Common myeloid progenitor, CD34-positive (primary cell): ENCODE data around the gene GEMIN7.

Source experiments
- CTCF ChIA-PET: fragments of 350-600 bp; sonication (Branson Sonifier 250); formaldehyde crosslinking; loops from one replicate; lab custom pipeline; 2021; ENCODE audit warnings: antibody characterized with exemption; lab: Charles Lee
- POLR2A ChIA-PET: fragments of 350-600 bp; sonication (Branson Sonifier 250); formaldehyde crosslinking; loops from one replicate; lab custom pipeline; 2021; ENCODE audit warnings: antibody characterized with exemption; lab: Charles Lee
- DNase-seq, 3 donors: peaks; one replicate each; pipeline versions ENCODE4 v3.0.0 to v3.0.0-alpha.2; 2013
- H3K27ac ChIP-seq, 2 experiments: 1 replicate in 1 of 2; 2 replicates in 1 of 2; pipeline ENCODE4 v1.7.0; 2013; ENCODE audit warnings: inconsistent platforms in 2 of 2, low read length in 2 of 2, mild to moderate bottlenecking in 2 of 2, low read depth in 1 of 2, moderate library complexity in 1 of 2; ENCODE audit not compliant: severe bottlenecking in 2 of 2, insufficient read depth in 1 of 2, poor library complexity in 1 of 2
- H3K27me3 ChIP-seq, 5 experiments: replicated peaks in 2 of 5; 1 replicate in 3 of 5; 2 replicates in 2 of 5; pipeline versions ENCODE4 v1.6.1 to v1.7.0; 2013; ENCODE audit warnings: low read length in 4 of 5, mild to moderate bottlenecking in 2 of 5, moderate library complexity in 2 of 5, inconsistent platforms in 1 of 5; ENCODE audit not compliant: insufficient read depth in 5 of 5, control insufficient read depth in 4 of 5
- H3K36me3 ChIP-seq, 4 experiments: 1 replicate in 2 of 4; 2 replicates in 2 of 4; pipeline versions ENCODE4 v1.6.1 to v1.7.0; 2013; ENCODE audit warnings: low read length in 3 of 4, control low read depth in 1 of 4, mild to moderate bottlenecking in 1 of 4; ENCODE audit not compliant: control insufficient read depth in 4 of 4, insufficient read depth in 4 of 4
- H3K4me1 ChIP-seq, 4 experiments: 1 replicate in 3 of 4; 2 replicates in 1 of 4; pipeline versions ENCODE4 v1.6.1 to v1.7.1; 2013; ENCODE audit warnings: low read length in 3 of 4, mild to moderate bottlenecking in 3 of 4, control low read depth in 1 of 4, inconsistent platforms in 1 of 4, moderate library complexity in 1 of 4; ENCODE audit not compliant: control insufficient read depth in 4 of 4, insufficient read depth in 4 of 4; ENCODE audit errors: control extremely low read depth in 1 of 4
- H3K4me3 ChIP-seq, 7 experiments: 1 replicate in 4 of 7; 2 replicates in 3 of 7; pipeline versions ENCODE4 v1.5.1 to v1.7.0; 2013; ENCODE audit warnings: mild to moderate bottlenecking in 7 of 7, low read length in 6 of 7, moderate library complexity in 6 of 7, inconsistent platforms in 2 of 7, low read depth in 2 of 7, control low read depth in 1 of 7; ENCODE audit not compliant: insufficient read depth in 4 of 7, control insufficient read depth in 1 of 7; ENCODE audit errors: extremely low read depth in 1 of 7
- H3K9me3 ChIP-seq, 5 experiments: 1 replicate in 4 of 5; 2 replicates in 1 of 5; pipeline versions ENCODE4 v1.6.1 to v1.7.1; 2013; ENCODE audit warnings: low read length in 4 of 5, mild to moderate bottlenecking in 2 of 5, inconsistent platforms in 1 of 5, low read depth in 1 of 5, moderate library complexity in 1 of 5; ENCODE audit not compliant: control insufficient read depth in 4 of 5, insufficient read depth in 2 of 5; ENCODE audit errors: control extremely low read depth in 1 of 5
- WGBS: methylation state at CpG from one replicate; pipeline ENCODE4 v1.1.5; 2013; ENCODE audit not compliant: insufficient coverage; 5-methylcytosine and 5-hydroxymethylcytosine counted together

Gene GEMIN7

DNA sequence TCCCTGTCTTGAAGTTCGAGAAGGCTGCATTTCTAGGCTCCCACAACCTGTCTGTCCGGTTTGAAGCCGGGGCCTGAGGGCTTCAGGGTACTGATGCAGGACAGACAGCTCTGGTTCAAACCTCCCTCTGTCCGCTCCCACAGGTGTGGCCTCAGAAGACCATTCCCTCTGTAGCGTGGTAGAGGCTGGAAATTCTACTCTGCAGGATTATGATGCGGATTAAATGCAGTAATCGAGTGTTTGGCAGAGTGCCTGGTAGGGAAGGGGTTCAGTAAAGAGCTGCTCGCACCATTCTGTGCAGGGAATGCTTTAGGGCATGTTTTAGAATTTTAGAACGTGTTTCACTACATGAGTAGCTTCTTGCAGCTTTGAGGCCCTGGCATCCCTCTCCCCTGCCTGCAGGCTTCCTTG, 44.4 kb downstream of the GEMIN7 start:
- ChIA-PET CTCF (interaction anchor here (1.0 to 2.6 kb wide), 4 partner anchors 8 to 23 kb away, joined by 3 to 11 read pairs (median 3); no protein-coding TSS in a partner anchor), POLR2A (no interaction called here)
- no peak overlapping the region for H3K27ac ChIP-seq
- no peaks in the 10 kb centered on the region for H3K9me3 ChIP-seq
- H3K36me3 ChIP-seq, result peaks cover 0 to 9% (median 0%) of the 10 kb centered on the region in 4 experiments
- H3K4me1 ChIP-seq, result peaks cover 3 to 46% (median 40%) of the 10 kb centered on the region in 4 experiments
- no peaks in the 10 kb centered on the region for H3K27me3 ChIP-seq
- no peak for DNase-seq
- WGBS, result 92% methylated on average over 9 of the region's 9 CpGs
- H3K4me3 ChIP-seq, result no peak overlapping the region

DNA sequence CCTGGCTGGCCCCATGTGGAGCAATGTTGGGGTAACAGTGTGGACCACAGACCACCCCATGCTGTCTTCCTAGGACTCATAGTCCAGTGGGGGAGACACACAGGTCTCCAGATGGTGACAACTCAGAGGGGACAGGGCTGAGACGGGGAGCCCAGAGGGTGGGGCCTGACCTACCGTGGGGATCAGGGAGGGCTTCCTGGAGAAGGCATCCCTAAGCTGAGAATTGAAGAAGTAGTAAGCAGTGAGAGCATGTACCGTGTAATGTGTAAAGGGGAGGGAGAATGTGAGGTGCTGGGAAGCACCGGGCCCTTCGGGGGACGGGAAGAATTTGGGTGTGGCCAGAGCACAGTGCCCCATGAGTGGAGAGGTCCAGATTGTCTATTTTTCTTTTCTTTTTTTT, 45.0 kb downstream of the GEMIN7 start:
- ChIA-PET CTCF (interaction anchor here (1.0 to 3.8 kb wide), 7 partner anchors 8 to 38 kb away, joined by 3 to 25 read pairs (median 9); partner anchors contain the start of gene PPP1R37), POLR2A (interaction anchor here (1.1 kb wide), 1 partner anchor 28 kb away, joined by 3 read pairs; no protein-coding TSS in a partner anchor)
- H3K27me3 ChIP-seq, result no peaks in the 10 kb centered on the region
- H3K27ac ChIP-seq, result no peak overlapping the region
- 100% methylated on average over 3 of the region's 6 CpGs for WGBS
- H3K36me3 ChIP-seq, result peaks cover 0 to 9% (median under 1%) of the 10 kb centered on the region in 4 experiments
- peaks cover 3 to 41% (median 34%) of the 10 kb centered on the region in 4 experiments for H3K4me1 ChIP-seq
- no peak for DNase-seq
- H3K9me3 ChIP-seq, result no peaks in the 10 kb centered on the region
- no peak overlapping the region for H3K4me3 ChIP-seq

DNA sequence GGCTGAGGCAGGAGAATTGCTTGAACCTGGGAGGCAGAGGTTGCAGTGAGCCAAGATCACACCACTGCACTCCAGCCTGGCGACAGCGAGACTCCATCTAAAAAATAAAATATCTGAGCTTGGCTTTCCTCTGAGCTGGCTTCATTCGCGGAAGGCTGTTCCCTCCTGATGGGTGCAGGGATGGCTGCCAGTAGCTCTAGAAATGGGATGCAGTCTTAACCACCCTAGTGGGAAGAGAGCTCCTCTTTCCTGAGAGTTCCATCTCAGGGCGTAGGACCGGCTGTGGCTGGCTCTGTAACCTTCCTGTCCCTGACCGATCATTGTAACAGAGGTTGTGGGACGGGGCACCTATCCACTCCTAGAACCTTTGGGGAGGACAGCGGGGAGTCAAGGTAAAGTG, 46.3 kb downstream of the GEMIN7 start:
- Histone ChIP-seq H3K36me3 (peaks cover 0 to 9% (median under 1%) of the 10 kb centered on the region in 4 experiments), H3K27ac (no peak overlapping the region), H3K4me3 (no peak overlapping the region), H3K4me1 (peaks cover 0 to 30% (median 25%) of the 10 kb centered on the region in 4 experiments), H3K9me3 (no peaks in the 10 kb centered on the region), H3K27me3 (no peaks in the 10 kb centered on the region)
- ChIA-PET CTCF (interaction anchor here (0.8 to 3.8 kb wide), 17 partner anchors 11 to 80 kb away, joined by 3 to 32 read pairs (median 5); partner anchors contain the start of genes BLOC1S3, GEMIN7, PPP1R37 and TRAPPC6A), POLR2A (no interaction called here)
- no peak for DNase-seq
- WGBS, result 86% methylated on average over 7 of the region's 9 CpGs

DNA sequence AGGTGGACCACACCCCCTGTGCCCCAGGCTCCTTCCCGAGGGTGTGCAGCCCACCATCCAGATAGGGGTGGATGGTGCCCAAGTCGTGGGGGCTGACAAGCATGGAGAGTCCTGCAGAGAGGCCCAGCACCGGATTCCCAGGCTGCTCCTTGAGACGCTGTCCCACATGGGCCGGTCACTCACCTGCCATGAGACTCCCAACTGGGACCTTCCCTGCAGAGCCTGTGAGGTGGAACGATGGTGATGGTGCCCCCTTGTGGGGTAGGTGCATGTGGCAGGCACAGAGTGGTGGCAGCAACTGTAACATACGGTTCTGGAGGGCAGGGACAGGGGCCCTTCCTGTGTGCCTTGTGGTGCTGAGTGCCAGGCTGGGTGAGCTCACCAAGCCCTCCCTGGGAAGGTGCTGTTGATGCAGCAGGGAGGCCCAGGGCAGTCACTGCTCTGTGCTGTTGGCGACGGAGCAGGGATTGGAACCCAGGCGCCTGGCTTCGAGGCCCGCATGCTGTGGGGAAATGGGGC, 47.0 kb downstream of the GEMIN7 start:
- Histone ChIP-seq H3K36me3 (peaks cover 0 to 9% (median under 1%) of the 10 kb centered on the region in 4 experiments), H3K4me1 (peaks cover 0 to 25% (median 22%) of the 10 kb centered on the region in 4 experiments), H3K27ac (no peak overlapping the region), H3K4me3 (no peak overlapping the region), H3K9me3 (no peaks in the 10 kb centered on the region), H3K27me3 (no peaks in the 10 kb centered on the region)
- ChIA-PET CTCF (interaction anchor here (0.7 to 3.8 kb wide), 22 partner anchors 9 to 80 kb away, joined by 3 to 32 read pairs (median 5); partner anchors contain the start of genes BLOC1S3, GEMIN7, PPP1R37 and TRAPPC6A), POLR2A (no interaction called here)
- DNase-seq, result peak; percentile 59 to 79 (median 72)
- WGBS, result 55% methylated on average over 11 of the region's 12 CpGs

DNA sequence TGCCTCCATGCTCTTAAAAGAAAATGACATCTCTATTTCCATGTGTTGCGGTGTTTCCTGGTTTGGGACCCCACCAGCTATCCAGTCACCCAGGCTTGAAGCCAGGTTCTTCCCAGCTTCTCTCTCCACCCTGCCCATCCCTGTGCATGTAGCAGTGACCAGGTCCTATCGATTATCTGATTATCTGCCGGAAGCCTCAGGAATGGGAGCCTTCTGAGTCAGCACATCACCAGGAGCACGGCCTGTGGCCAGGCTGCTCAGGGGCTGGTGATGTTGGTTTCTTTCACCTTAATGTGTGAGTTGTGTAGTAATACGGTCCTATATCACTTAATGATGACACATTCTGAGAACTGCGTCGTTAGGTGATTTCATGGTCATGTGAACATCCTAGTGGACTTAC, 47.6 kb downstream of the GEMIN7 start:
- Histone ChIP-seq H3K4me3 (no peak overlapping the region), H3K36me3 (peaks cover 0 to 9% (median 1%) of the 10 kb centered on the region in 4 experiments), H3K27ac (no peak overlapping the region)

DNA sequence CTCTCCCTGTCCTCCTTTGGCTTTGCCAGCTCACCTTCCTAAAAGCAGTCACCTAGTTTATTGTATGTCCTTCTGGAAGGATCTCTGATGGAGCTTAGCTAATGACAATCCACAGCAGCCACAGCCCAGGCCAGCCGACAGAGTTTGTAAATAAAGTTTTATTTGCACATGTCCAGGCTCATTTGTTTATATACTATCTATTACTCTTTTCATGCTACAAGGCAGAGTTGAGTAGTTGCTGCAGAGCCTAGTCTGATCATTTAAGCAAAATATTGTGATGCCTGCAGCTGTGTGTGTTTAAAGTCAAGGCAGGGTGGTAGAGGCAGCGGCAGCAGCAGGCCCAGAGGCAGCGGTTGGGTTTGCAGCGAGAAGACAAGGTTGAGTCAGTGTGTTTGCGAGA, 49.1 kb downstream of the GEMIN7 start:
- Histone ChIP-seq H3K36me3 (peaks cover 0 to 7% (median 2%) of the 10 kb centered on the region in 4 experiments), H3K4me1 (peaks cover 0 to 9% (median 6%) of the 10 kb centered on the region in 4 experiments), H3K27ac (no peak overlapping the region), H3K9me3 (no peaks in the 10 kb centered on the region), H3K27me3 (no peaks in the 10 kb centered on the region), H3K4me3 (no peak overlapping the region)
- WGBS, result 86% methylated on average over 4 of the region's 5 CpGs
- ChIA-PET CTCF (interaction anchor here (1.0 to 1.3 kb wide), 2 partner anchors 31 to 126 kb away, joined by 3 read pairs; no protein-coding TSS in a partner anchor), POLR2A (no interaction called here)
- DNase-seq, result no peak

More for the DNA sequence above, 47.6 kb downstream of the GEMIN7 start:
- H3K9me3 ChIP-seq, result no peaks in the 10 kb centered on the region
- DNase-seq, result no peak
- ChIA-PET POLR2A (interaction anchor here (0.5 kb wide), 1 partner anchor 1680 kb away, joined by 3 read pairs; no protein-coding TSS in a partner anchor), CTCF (interaction anchor here (0.7 to 3.8 kb wide), 17 partner anchors 8 to 77 kb away, joined by 3 to 32 read pairs (median 5); partner anchors contain the start of genes GEMIN7 and PPP1R37)
- WGBS, result 94% methylated on average over 6 of the region's 7 CpGs
- no peaks in the 10 kb centered on the region for H3K27me3 ChIP-seq
- H3K4me1 ChIP-seq, result peaks cover 0 to 19% (median 16%) of the 10 kb centered on the region in 4 experiments

DNA sequence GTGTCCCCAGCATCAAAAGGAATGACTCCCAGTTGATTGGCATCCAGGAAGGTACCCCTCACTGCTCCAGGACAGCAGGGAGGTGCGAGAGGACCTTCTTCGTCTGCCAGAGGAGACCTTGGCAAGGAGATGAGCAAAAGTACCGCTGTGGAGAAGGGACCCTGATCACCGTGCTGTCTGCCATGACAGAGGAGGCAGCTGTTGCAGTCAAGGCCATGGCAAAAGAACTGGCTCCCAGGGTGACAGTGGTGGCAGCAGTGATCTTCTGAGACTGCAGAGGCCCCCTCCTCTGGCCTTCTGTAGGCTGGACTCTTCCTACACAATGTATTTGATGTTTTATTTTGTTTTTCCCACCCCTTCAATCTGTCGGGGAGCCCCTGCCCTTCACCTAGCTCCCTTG, 49.7 kb downstream of the GEMIN7 start:
- CTCF ChIA-PET, result interaction anchor here (1.0 to 1.3 kb wide), 2 partner anchors 31 to 125 kb away, joined by 3 read pairs; no protein-coding TSS in a partner anchor
- Histone ChIP-seq H3K27ac (no peak overlapping the region), H3K9me3 (no peaks in the 10 kb centered on the region), H3K4me3 (no peak overlapping the region), H3K27me3 (no peaks in the 10 kb centered on the region), H3K4me1 (peaks cover 0 to 9% (median 6%) of the 10 kb centered on the region in 4 experiments), H3K36me3 (peaks cover 0 to 4% (median 1%) of the 10 kb centered on the region in 4 experiments)
- POLR2A ChIA-PET, result no interaction called here
- no peak for DNase-seq
- WGBS, result 93% methylated on average over 4 of the region's 5 CpGs
